GM12878 (cell line): ENCODE measurements around the gene DHRS1. TPM values are rescaled to one million over a fixed set of nuclear protein-coding genes. Genes with fewer than 3 reads are reported as not detected.

ENCODE experiments used
- ATAC-seq: fragments of 200-7000 bp; cut with Tn5 transposase; 3 replicates; pipeline ENCODE4 v1.9.1; 2020; ENCODE audit warnings: mild to moderate bottlenecking, moderate library complexity
- BruUV-seq: library from RNA; stranded (reverse); fragments of 400-500 nt; replicated peaks from 2 replicates; lab custom pipeline; 2021; lab: Mats Ljungman, UMichigan
- CTCF ChIA-PET: fragments of 300-600 bp; sonication (Branson Sonifier 250); formaldehyde crosslinking; extraction: SDS; loops from one replicate; lab custom pipeline; 2021; ENCODE audit warnings: inconsistent platforms; lab: Yijun Ruan, JAX
- POLR2A ChIA-PET: fragments of 350-600 bp; formaldehyde crosslinking; extraction: SDS; loops from one replicate; lab custom pipeline; 2021; ENCODE audit warnings: inconsistent platforms; lab: Charles Lee
- RAD21 ChIA-PET: fragments of 300-600 bp; sonication (Branson Sonifier 250); formaldehyde crosslinking; loops from one replicate; lab custom pipeline; 2023; ENCODE audit warnings: antibody characterized with exemption; ENCODE audit not compliant: unreplicated experiment; lab: Charles Lee
- SMC1A ChIA-PET: fragments of 300-600 bp; sonication (Branson Sonifier 250); formaldehyde crosslinking; loops from one replicate; lab custom pipeline; 2023; ENCODE audit not compliant: unreplicated experiment, uncharacterized antibody; lab: Charles Lee
- DNase-seq: peaks from one replicate; pipeline ENCODE4 v3.0.0-alpha.2; 2011; ENCODE audit warnings: low read depth, low spot score
- FAIRE-seq: peaks from 3 replicates; lab custom pipeline; 2011; peaks lifted over from hg19 to GRCh38; lab: Jason Lieb, UNC
- H2AFZ ChIP-seq: 2 replicates; pipeline ENCODE4 v1.6.0; 2011; ENCODE audit warnings: low read depth, low read length, control low read depth; ENCODE audit not compliant: control insufficient read depth
- H3K27ac ChIP-seq: 2 replicates; pipeline ENCODE4 v1.5.1; 2011; ENCODE audit warnings: control low read depth; ENCODE audit not compliant: control insufficient read depth, insufficient read depth
- H3K27me3 ChIP-seq, 2 experiments: replicated peaks in 1 of 2; 2 replicates each; pipeline versions ENCODE4 v1.6.0 to v1.6.1; 2011; ENCODE audit warnings: low read length in 1 of 2; ENCODE audit not compliant: control insufficient read depth in 2 of 2, insufficient read depth in 2 of 2
- H3K36me3 ChIP-seq, 2 experiments: 2 replicates each; pipeline ENCODE4 v1.5.1; 2011; ENCODE audit warnings: low read length in 1 of 2; ENCODE audit not compliant: control insufficient read depth in 2 of 2, insufficient read depth in 2 of 2
- H3K4me1 ChIP-seq: 2 replicates; pipeline ENCODE4 v1.6.1; 2011; ENCODE audit warnings: mild to moderate bottlenecking, low read length, moderate library complexity, mixed read lengths; ENCODE audit not compliant: control insufficient read depth, insufficient read depth
- H3K4me2 ChIP-seq: 2 replicates; pipeline ENCODE4 v1.6.0; 2011; ENCODE audit warnings: control low read depth; ENCODE audit not compliant: control insufficient read depth, insufficient read depth
- H3K4me3 ChIP-seq: fragments of 200-600 bp; sonication (generic); 2 replicates; pipeline ENCODE4 v1.5.1; 2016
- H3K79me2 ChIP-seq: 2 replicates; pipeline ENCODE4 v1.6.0; 2011; ENCODE audit warnings: low read length; ENCODE audit not compliant: control insufficient read depth, insufficient read depth
- H3K9ac ChIP-seq: 2 replicates; pipeline ENCODE4 v1.8.0; 2011; ENCODE audit warnings: low read length, control low read depth, mixed read lengths; ENCODE audit not compliant: control insufficient read depth, insufficient read depth
- H3K9me3 ChIP-seq: replicated peaks from 3 replicates; pipeline ENCODE4 v1.5.1; 2011; ENCODE audit warnings: mild to moderate bottlenecking, low read length; ENCODE audit not compliant: control insufficient read depth, insufficient read depth
- H4K20me1 ChIP-seq: 2 replicates; pipeline ENCODE4 v1.6.0; 2011; ENCODE audit not compliant: control insufficient read depth, insufficient read depth
- BMI1 ChIP-seq: fragments of 450-650 bp; IDR thresholded peaks from 2 replicates; pipeline ENCODE4 v1.6.1; 2016; ENCODE audit warnings: mild to moderate bottlenecking, moderate library complexity, borderline replicate concordance
- CEBPB ChIP-seq, 2 experiments: fragments of 150-350 bp in 1 of 2; IDR thresholded peaks; 2 replicates each; pipeline ENCODE4 v1.6.1; 2012 to 2014; ENCODE audit warnings: low read depth in 2 of 2, low read length in 2 of 2, borderline replicate concordance in 1 of 2, inconsistent platforms in 1 of 2
- E2F4 ChIP-seq: IDR thresholded peaks from 2 replicates; pipeline ENCODE4 v1.6.1; 2012; ENCODE audit warnings: low read depth, low read length, improper control_type of control experiment
- PAX5 ChIP-seq: IDR thresholded peaks from 2 replicates; pipeline ENCODE4 v1.6.1; 2011; ENCODE audit warnings: low read depth, low read length, borderline replicate concordance
- SKIL ChIP-seq: fragments of 450-650 bp; IDR thresholded peaks from 2 replicates; pipeline ENCODE4 v1.6.1; 2017; ENCODE audit warnings: mild to moderate bottlenecking, low read depth, inconsistent platforms; ENCODE audit not compliant: poor library complexity, severe bottlenecking
- TAF1 ChIP-seq: IDR thresholded peaks from 2 replicates; pipeline ENCODE4 v1.6.1; 2011; ENCODE audit warnings: mild to moderate bottlenecking, low read depth, low read length, borderline replicate concordance
- TARDBP ChIP-seq: IDR thresholded peaks from 2 replicates; pipeline ENCODE4 v1.6.1; 2016; ENCODE audit warnings: borderline replicate concordance
- YY1 ChIP-seq: IDR thresholded peaks from 2 replicates; pipeline ENCODE4 v1.6.1; 2011; ENCODE audit warnings: low read depth, mild to moderate bottlenecking, low read length
- WGBS: methylation state at CpG from one replicate; pipeline ENCODE4 v1.1.6; 2016; ENCODE audit warnings: low lambda C conversion rate; ENCODE audit not compliant: insufficient replicate concordance, insufficient coverage; ENCODE audit errors: missing lambda C conversion rate; 5-methylcytosine and 5-hydroxymethylcytosine counted together
- in situ Hi-C: fragments of 300-500 bp; cut with MboI; formaldehyde crosslinking; loops from 9 replicates; pipeline ENCODE4 v1.14.3; 2018; ENCODE audit warnings: mixed read lengths
- intact Hi-C: fragments of 100-400 bp; cut with micrococcal nuclease; formaldehyde crosslinking; loops from one replicate; pipeline ENCODE4 v1.14.2; 2022; ENCODE audit not compliant: unreplicated experiment
- polyA plus RNA-seq, 11 experiments: library from polyadenylated mRNA; depleted of rRNA in 4 of 11; unstranded in 6 of 11; stranded (reverse) in 5 of 11; fragments of >200 nt; fragmentation: Nextera tagmentation in 4 of 11; fragmentation: Illumina TruSeq in 1 of 11; extraction: Ambion mirVana in 4 of 11; extraction: Trizol in 1 of 11; gene quantifications; 1 replicate in 1 of 11; 2 replicates in 10 of 11; pipeline versions ENCODE4 v1.2.1 to v1.2.3, GENCODE V29; 2011 to 2016; ENCODE audit warnings: inconsistent platforms in 2 of 11, missing spikeins in 2 of 11, low read depth in 1 of 11
- total RNA-seq, 4 experiments: library from RNA; depleted of rRNA in 3 of 4; stranded (reverse); fragments of >200 nt in 3 of 4; fragmentation: Illumina TruSeq in 1 of 4; extraction: Trizol in 1 of 4; gene quantifications; 2 replicates each; pipeline versions ENCODE4 v1.2.1 to v1.2.3, GENCODE V29; 2013 to 2021

DHRS1 gene
- total and polyA plus RNA-seq, 10 of the 15 experiments (the other 5 are each of a cell fraction or from before 2014, with no cell fraction given) = 12.1 to 45.0 (median 25.7) TPM

GRCh38 chr14:24252289-24253124 is 47.1 kb downstream of the DHRS1 start:
- Histone ChIP-seq H3K79me2 (no peaks in the 10 kb centered on the region), H3K4me2 (no peak overlapping the region), H3K27ac (no peak overlapping the region), H3K27me3 (no peaks in the 10 kb centered on the region), H3K4me1 (peaks cover 27% of the 10 kb centered on the region), H2AFZ (no peak overlapping the region), H3K9ac (no peak overlapping the region), H3K36me3 (peaks cover 0 to 3% of the 10 kb centered on the region in 2 experiments; a peak in 2 of 4 replicates), H3K9me3 (no peaks in the 10 kb centered on the region), H3K4me3 (no peak overlapping the region), H4K20me1 (no peaks in the 10 kb centered on the region)
- FAIRE-seq = no peak
- intact Hi-C loops (no loop called here), in situ Hi-C loops (no loop called here)
- ChIA-PET RAD21 (interaction anchor here (0.9 to 1.1 kb wide), 2 partner anchors 10 to 19 kb away, joined by 3 to 4 read pairs; partner anchors contain the start of genes RABGGTA and TINF2), CTCF (interaction anchor here (0.6 to 3.3 kb wide), 6 partner anchors 10 to 56 kb away, joined by 3 to 21 read pairs (median 5); partner anchors contain the start of genes CIDEB and TINF2), POLR2A (interaction anchor here (0.6 to 3.4 kb wide), 3 partner anchors 9 to 81 kb away, joined by 3 to 18 read pairs (median 7); partner anchors contain the start of gene RABGGTA), SMC1A (interaction anchor here (1.1 to 1.8 kb wide), 3 partner anchors 18 to 184 kb away, joined by 3 to 9 read pairs (median 3); partner anchors contain the start of gene RABGGTA)
- no peak for TF ChIP-seq CEBPB (IDR thresholded peaks at IDR 0.05; ENCODE audit: borderline replicate concordance in 1 of 2, low read depth in 2 of 2, low read length in 2 of 2)
- TF ChIP-seq PAX5 = no peak
- no peak for TF ChIP-seq TARDBP
- no peak for TF ChIP-seq E2F4
- TF ChIP-seq SKIL = no peak
- no peak for TF ChIP-seq TAF1
- TF ChIP-seq YY1 = no peak
- no peak for TF ChIP-seq BMI1
- 86% methylated on average over 11 of the region's 11 CpGs for WGBS
- no peak for DNase-seq
- no TSS peak for BruUV-seq
- no peak for ATAC-seq
